Liver (tissue), 9 donors: ENCODE measurements around the gene INSR. TPM values are rescaled to one million over a fixed set of nuclear protein-coding genes. Genes with fewer than 3 reads are reported as not detected.

ENCODE experiments used
- DNase-seq: peaks from one replicate; pipeline ENCODE4 v3.0.0-alpha.2; 2017; ENCODE audit warnings: low spot score
- H3K27ac ChIP-seq, 2 donors: one replicate each; pipeline ENCODE4 v1.7.0; 2013; ENCODE audit warnings: inconsistent platforms in 2 of 2, low read length in 2 of 2, control low read depth in 1 of 2, low read depth in 1 of 2, mild to moderate bottlenecking in 1 of 2
- H3K27me3 ChIP-seq, 4 donors: one replicate each; pipeline versions ENCODE4 v1.6.1 to v1.7.0; 2013; ENCODE audit warnings: low read length in 3 of 4, inconsistent platforms in 1 of 4, mild to moderate bottlenecking in 1 of 4, moderate library complexity in 1 of 4; ENCODE audit not compliant: control insufficient read depth in 4 of 4, insufficient read depth in 4 of 4
- H3K36me3 ChIP-seq, 4 donors: one replicate each; pipeline versions ENCODE4 v1.6.1 to v1.7.0; 2013; ENCODE audit warnings: low read length in 3 of 4, mild to moderate bottlenecking in 3 of 4, low read depth in 1 of 4, moderate library complexity in 1 of 4; ENCODE audit not compliant: control insufficient read depth in 4 of 4, insufficient read depth in 3 of 4
- H3K4me1 ChIP-seq, 4 donors: one replicate each; pipeline versions ENCODE4 v1.6.1 to v1.7.0; 2013; ENCODE audit warnings: low read length in 3 of 4, mild to moderate bottlenecking in 3 of 4, moderate library complexity in 1 of 4; ENCODE audit not compliant: control insufficient read depth in 4 of 4, insufficient read depth in 4 of 4
- H3K4me3 ChIP-seq, 3 donors: one replicate each; pipeline versions ENCODE4 v1.6.1 to v1.7.0; 2013; ENCODE audit warnings: low read length in 3 of 3, control low read depth in 1 of 3, low read depth in 1 of 3, mild to moderate bottlenecking in 1 of 3
- H3K9ac ChIP-seq, 2 donors: one replicate each; pipeline ENCODE4 v1.7.0; 2013; ENCODE audit warnings: low read length in 2 of 2, mild to moderate bottlenecking in 2 of 2, moderate library complexity in 2 of 2, control low read depth in 1 of 2, low read depth in 1 of 2
- H3K9me3 ChIP-seq, 4 donors: one replicate each; pipeline versions ENCODE4 v1.6.1 to v1.7.0; 2013; ENCODE audit warnings: low read length in 3 of 4; ENCODE audit not compliant: control insufficient read depth in 4 of 4
- ATF3 ChIP-seq: IDR thresholded peaks from 2 replicates; pipeline ENCODE4 v1.6.1; 2016; ENCODE audit warnings: antibody characterized with exemption
- EGR1 ChIP-seq, 2 donors: IDR thresholded peaks; 2 replicates each; pipeline ENCODE4 v1.6.1; 2016 to 2018; ENCODE audit warnings: antibody characterized with exemption in 2 of 2, low read depth in 2 of 2
- FOXA1 ChIP-seq: IDR thresholded peaks from 2 replicates; pipeline ENCODE4 v1.6.1; 2016; ENCODE audit warnings: antibody characterized with exemption
- FOXA2 ChIP-seq: IDR thresholded peaks from 2 replicates; pipeline ENCODE4 v1.6.1; 2016; ENCODE audit warnings: antibody characterized with exemption
- GABPA ChIP-seq, 2 donors: IDR thresholded peaks in 1 of 2; conservative IDR thresholded peaks in 1 of 2; 2 replicates each; pipeline ENCODE4 v1.6.1; 2016; ENCODE audit warnings: antibody characterized with exemption in 2 of 2, mild to moderate bottlenecking in 1 of 2, moderate library complexity in 1 of 2
- HNF4A ChIP-seq, 2 donors: conservative IDR thresholded peaks; 2 replicates each; pipeline ENCODE4 v1.6.1; 2016; ENCODE audit warnings: antibody characterized with exemption in 2 of 2, mild to moderate bottlenecking in 2 of 2
- JUND ChIP-seq, 2 donors: IDR thresholded peaks; 2 replicates each; pipeline ENCODE4 v1.6.1; 2016; ENCODE audit warnings: antibody characterized with exemption in 2 of 2
- MAX ChIP-seq: IDR thresholded peaks from 2 replicates; pipeline ENCODE4 v1.6.1; 2016; ENCODE audit warnings: antibody characterized with exemption
- NR2F2 ChIP-seq: IDR thresholded peaks from 2 replicates; pipeline ENCODE4 v1.6.1; 2016; ENCODE audit warnings: antibody characterized with exemption
- RAD21 ChIP-seq, 2 donors: IDR thresholded peaks; 2 replicates each; pipeline ENCODE4 v1.6.1; 2016; ENCODE audit warnings: antibody characterized with exemption in 2 of 2, mild to moderate bottlenecking in 2 of 2
- RXRA ChIP-seq, 2 donors: IDR thresholded peaks; 2 replicates each; pipeline ENCODE4 v1.6.1; 2017 to 2018; ENCODE audit warnings: antibody characterized with exemption in 2 of 2, mild to moderate bottlenecking in 1 of 2
- SP1 ChIP-seq: IDR thresholded peaks from 2 replicates; pipeline ENCODE4 v1.6.1; 2018; ENCODE audit warnings: antibody characterized with exemption, mild to moderate bottlenecking
- TAF1 ChIP-seq: conservative IDR thresholded peaks from 2 replicates; pipeline ENCODE4 v1.6.1; 2016; ENCODE audit warnings: antibody characterized with exemption, mild to moderate bottlenecking
- YY1 ChIP-seq: IDR thresholded peaks from 2 replicates; pipeline ENCODE4 v1.6.1; 2016; ENCODE audit warnings: antibody characterized with exemption, mild to moderate bottlenecking
- WGBS: extraction: QIAGEN DNeasy Blood & Tissue Kit; methylation state at CpG from one replicate; pipeline ENCODE4 v1.1.7; 2013; 5-methylcytosine and 5-hydroxymethylcytosine counted together
- polyA plus RNA-seq, 2 donors: library from polyadenylated mRNA; stranded (reverse) in 1 of 2; unstranded in 1 of 2; fragments of 200-250 nt in 1 of 2; fragments of >200 nt in 1 of 2; fragmentation: Nextera tagmentation in 1 of 2; extraction: Ambion mirVana in 1 of 2; gene quantifications; one replicate each; pipeline versions ENCODE4 v1.2.1 to v1.2.3, GENCODE V29; 2013 to 2015
- total RNA-seq, 2 donors: library from RNA; depleted of rRNA; stranded (reverse); fragments of >200 nt; gene quantifications; one replicate each; pipeline ENCODE4 v1.2.3, GENCODE V29; 2014
- TF ChIP-seq, protein P1 (sequence below): fragments of 150-350 bp; IDR thresholded peaks from 2 replicates; pipeline ENCODE4 v1.5.1; 2017; ENCODE audit warnings: improper control_type of control experiment, low read depth, low read length; ENCODE audit not compliant: missing input control
- TF ChIP-seq, protein P2 (sequence below): IDR thresholded peaks from 2 replicates; pipeline ENCODE4 v1.6.1; 2016; ENCODE audit warnings: antibody characterized with exemption, mild to moderate bottlenecking
- donor health status: healthy.
- donor health status: healthy.
- donor health status: healthy.
- donor health status: healthy.
- donor health status: healthy.

Gene INSR
- total and polyA plus RNA-seq, 4 donors = 16.5 to 97.5 (median 50.8) TPM

DNA sequence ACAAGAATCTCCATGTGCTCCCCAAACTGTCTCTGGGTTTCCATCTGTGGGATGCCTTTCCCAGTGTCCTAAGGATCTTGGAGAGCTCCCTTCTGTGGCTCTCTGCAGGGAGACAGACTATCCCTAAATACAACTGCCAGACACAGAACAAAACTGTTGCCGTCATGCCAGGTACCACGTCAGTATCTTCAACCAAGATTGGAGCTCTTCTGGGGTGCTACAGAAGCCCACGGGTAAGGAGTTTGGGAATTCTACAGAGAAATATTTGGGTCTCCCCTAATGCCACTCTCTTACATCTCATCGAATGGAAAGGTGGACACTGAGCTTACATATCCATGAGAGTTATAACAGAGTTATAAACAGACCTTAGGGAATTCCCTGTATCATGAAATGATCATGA lies 230.9 kb downstream of the INSR start:
- TF ChIP-seq RAD21 (IDR thresholded peaks at IDR 0.05) = no peak
- no peak for TF ChIP-seq NR2F2
- no peak for TF ChIP-seq SP1
- TF ChIP-seq HNF4A (conservative IDR thresholded peaks at IDR 0.05) = no peak
- TF ChIP-seq MAX = no peak
- TF ChIP-seq, protein P1, sequence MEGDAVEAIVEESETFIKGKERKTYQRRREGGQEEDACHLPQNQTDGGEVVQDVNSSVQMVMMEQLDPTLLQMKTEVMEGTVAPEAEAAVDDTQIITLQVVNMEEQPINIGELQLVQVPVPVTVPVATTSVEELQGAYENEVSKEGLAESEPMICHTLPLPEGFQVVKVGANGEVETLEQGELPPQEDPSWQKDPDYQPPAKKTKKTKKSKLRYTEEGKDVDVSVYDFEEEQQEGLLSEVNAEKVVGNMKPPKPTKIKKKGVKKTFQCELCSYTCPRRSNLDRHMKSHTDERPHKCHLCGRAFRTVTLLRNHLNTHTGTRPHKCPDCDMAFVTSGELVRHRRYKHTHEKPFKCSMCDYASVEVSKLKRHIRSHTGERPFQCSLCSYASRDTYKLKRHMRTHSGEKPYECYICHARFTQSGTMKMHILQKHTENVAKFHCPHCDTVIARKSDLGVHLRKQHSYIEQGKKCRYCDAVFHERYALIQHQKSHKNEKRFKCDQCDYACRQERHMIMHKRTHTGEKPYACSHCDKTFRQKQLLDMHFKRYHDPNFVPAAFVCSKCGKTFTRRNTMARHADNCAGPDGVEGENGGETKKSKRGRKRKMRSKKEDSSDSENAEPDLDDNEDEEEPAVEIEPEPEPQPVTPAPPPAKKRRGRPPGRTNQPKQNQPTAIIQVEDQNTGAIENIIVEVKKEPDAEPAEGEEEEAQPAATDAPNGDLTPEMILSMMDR = no peak
- TF ChIP-seq RXRA (IDR thresholded peaks at IDR 0.05) = no peak
- no peak for TF ChIP-seq ATF3
- no peak for TF ChIP-seq FOXA2
- no peak for TF ChIP-seq YY1
- TF ChIP-seq, protein P2, sequence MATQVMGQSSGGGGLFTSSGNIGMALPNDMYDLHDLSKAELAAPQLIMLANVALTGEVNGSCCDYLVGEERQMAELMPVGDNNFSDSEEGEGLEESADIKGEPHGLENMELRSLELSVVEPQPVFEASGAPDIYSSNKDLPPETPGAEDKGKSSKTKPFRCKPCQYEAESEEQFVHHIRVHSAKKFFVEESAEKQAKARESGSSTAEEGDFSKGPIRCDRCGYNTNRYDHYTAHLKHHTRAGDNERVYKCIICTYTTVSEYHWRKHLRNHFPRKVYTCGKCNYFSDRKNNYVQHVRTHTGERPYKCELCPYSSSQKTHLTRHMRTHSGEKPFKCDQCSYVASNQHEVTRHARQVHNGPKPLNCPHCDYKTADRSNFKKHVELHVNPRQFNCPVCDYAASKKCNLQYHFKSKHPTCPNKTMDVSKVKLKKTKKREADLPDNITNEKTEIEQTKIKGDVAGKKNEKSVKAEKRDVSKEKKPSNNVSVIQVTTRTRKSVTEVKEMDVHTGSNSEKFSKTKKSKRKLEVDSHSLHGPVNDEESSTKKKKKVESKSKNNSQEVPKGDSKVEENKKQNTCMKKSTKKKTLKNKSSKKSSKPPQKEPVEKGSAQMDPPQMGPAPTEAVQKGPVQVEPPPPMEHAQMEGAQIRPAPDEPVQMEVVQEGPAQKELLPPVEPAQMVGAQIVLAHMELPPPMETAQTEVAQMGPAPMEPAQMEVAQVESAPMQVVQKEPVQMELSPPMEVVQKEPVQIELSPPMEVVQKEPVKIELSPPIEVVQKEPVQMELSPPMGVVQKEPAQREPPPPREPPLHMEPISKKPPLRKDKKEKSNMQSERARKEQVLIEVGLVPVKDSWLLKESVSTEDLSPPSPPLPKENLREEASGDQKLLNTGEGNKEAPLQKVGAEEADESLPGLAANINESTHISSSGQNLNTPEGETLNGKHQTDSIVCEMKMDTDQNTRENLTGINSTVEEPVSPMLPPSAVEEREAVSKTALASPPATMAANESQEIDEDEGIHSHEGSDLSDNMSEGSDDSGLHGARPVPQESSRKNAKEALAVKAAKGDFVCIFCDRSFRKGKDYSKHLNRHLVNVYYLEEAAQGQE = no peak
- TF ChIP-seq FOXA1 = no peak
- no peak for TF ChIP-seq JUND (IDR thresholded peaks at IDR 0.05)
- TF ChIP-seq TAF1 = no peak
- TF ChIP-seq EGR1 (IDR thresholded peaks at IDR 0.05; ENCODE audit: low read depth in 2 of 2) = no peak
- TF ChIP-seq GABPA (IDR thresholded peaks at IDR 0.05 in 1 of 2, conservative IDR thresholded peaks at IDR 0.05 in 1 of 2) = no peak
- no peaks in the 10 kb centered on the region for H3K27me3 ChIP-seq
- no peak overlapping the region for H3K4me3 ChIP-seq
- H3K9ac ChIP-seq = no peak overlapping the region
- DNase-seq = no peak
- H3K9me3 ChIP-seq = no peaks in the 10 kb centered on the region
- no peaks in the 10 kb centered on the region for H3K36me3 ChIP-seq
- no peak overlapping the region for H3K27ac ChIP-seq
- H3K4me1 ChIP-seq = no peaks in the 10 kb centered on the region
- 75% methylated on average over 4 of the region's 4 CpGs for WGBS

Other genes with a start within 250 kb of the INSR start
- not detected for gene MBD3L2, start 245.1 kb downstream of the INSR start, total RNA-seq
- not detected for gene MBD3L2, start 245.1 kb downstream of the INSR start, polyA plus RNA-seq
- gene MBD3L3, start 235.7 kb downstream of the INSR start, total RNA-seq = not detected
- not detected for gene MBD3L3, start 235.7 kb downstream of the INSR start, polyA plus RNA-seq
- 1 to 10 TPM; 5.4 to 6.0 TPM for gene ZNF557, start 224.7 kb downstream of the INSR start, total RNA-seq
- gene ZNF557, start 224.7 kb downstream of the INSR start, polyA plus RNA-seq = 1 to 10 TPM; 1.4 to 2.2 TPM
- gene ARHGEF18, start 54.5 kb upstream of the INSR start, total RNA-seq = 10 to 100 TPM; 19.2 to 28.8 TPM
- 10 to 100 TPM in 1 of 2 donors, 1 to 10 TPM in 1; 3.3 to 10.6 TPM for gene ARHGEF18, start 54.5 kb upstream of the INSR start, polyA plus RNA-seq
- gene PEX11G, start 194.6 kb upstream of the INSR start, total RNA-seq = 1 to 10 TPM; 1.9 to 7.7 TPM
- gene PEX11G, start 194.6 kb upstream of the INSR start, polyA plus RNA-seq = 10 to 100 TPM in 1 of 2 donors, 1 to 10 TPM in 1; 8.6 to 10.9 TPM
- gene ZNF358, start 221.7 kb upstream of the INSR start, total RNA-seq = 1 to 10 TPM; 5.7 to 9.5 TPM
- 10 to 100 TPM; 15.6 to 18.2 TPM for gene ZNF358, start 221.7 kb upstream of the INSR start, polyA plus RNA-seq
- 10 to 100 TPM; 10.9 to 13.2 TPM for gene MCOLN1, start 228.2 kb upstream of the INSR start, total RNA-seq
- gene MCOLN1, start 228.2 kb upstream of the INSR start, polyA plus RNA-seq = 10 to 100 TPM; 14.1 to 17.0 TPM
- gene PNPLA6, start 241.3 kb upstream of the INSR start, total RNA-seq = 10 to 100 TPM; 33.0 to 68.4 TPM
- 10 to 100 TPM; 20.9 to 22.9 TPM for gene PNPLA6, start 241.3 kb upstream of the INSR start, polyA plus RNA-seq